ENCODE measurements around the gene ACSF3.

ACSF3 gene

DNA sequence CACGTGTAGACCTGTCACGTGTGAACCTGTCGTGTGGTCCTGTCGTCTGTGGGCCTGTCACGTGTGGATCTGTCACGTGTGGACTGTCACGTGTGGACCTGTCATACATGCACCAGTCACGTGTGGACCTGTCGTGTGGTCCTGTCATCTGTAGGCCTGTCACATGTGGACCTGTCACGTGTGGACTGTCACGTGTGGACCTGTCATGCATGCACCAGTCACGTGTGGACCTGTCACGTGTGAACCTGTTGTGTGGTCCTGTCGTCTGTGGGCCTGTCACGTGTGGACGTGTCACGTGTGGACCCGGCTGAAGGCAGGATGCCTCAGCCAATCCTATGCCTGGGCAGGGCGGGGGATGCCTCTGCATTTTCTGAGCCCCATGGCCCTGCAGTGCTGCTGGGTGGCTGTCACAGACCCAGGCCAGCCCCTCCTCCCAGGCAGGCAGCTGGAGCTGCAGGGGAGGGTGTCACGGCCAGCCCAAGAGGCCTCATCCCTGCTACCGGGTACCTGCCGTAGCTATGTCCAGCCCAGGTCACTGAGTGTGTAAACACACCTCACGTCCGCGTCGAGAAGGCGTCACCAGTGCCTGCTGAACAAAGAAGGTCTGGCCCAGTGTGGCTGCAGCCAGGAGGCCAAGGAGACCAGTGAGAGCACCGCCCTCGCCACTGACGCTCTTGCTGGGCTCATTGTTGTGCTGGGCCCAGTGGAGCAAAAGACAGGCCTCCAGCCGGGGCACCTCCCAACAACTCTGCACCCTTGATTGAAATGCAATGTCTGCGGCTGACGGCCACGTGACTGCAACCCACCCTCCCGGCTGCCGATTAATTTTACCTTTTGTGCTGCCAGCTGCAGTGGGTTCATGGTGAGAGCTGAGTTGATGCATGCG lies 18.6 kb upstream of the ACSF3 start (continued):
- TF ChIP-seq, protein P1, sequence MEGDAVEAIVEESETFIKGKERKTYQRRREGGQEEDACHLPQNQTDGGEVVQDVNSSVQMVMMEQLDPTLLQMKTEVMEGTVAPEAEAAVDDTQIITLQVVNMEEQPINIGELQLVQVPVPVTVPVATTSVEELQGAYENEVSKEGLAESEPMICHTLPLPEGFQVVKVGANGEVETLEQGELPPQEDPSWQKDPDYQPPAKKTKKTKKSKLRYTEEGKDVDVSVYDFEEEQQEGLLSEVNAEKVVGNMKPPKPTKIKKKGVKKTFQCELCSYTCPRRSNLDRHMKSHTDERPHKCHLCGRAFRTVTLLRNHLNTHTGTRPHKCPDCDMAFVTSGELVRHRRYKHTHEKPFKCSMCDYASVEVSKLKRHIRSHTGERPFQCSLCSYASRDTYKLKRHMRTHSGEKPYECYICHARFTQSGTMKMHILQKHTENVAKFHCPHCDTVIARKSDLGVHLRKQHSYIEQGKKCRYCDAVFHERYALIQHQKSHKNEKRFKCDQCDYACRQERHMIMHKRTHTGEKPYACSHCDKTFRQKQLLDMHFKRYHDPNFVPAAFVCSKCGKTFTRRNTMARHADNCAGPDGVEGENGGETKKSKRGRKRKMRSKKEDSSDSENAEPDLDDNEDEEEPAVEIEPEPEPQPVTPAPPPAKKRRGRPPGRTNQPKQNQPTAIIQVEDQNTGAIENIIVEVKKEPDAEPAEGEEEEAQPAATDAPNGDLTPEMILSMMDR (tag by site-specific recombination; IDR thresholded peaks at IDR 0.05), result no peak
- TF ChIP-seq FEZF1 (tag by site-specific recombination; IDR thresholded peaks at IDR 0.05) (no peak), ZBTB1 (tag by site-specific recombination; IDR thresholded peaks at IDR 0.05) (no peak), ZNF473 (tag by site-specific recombination; IDR thresholded peaks at IDR 0.05) (no peak), ZNF610 (tag by site-specific recombination; IDR thresholded peaks at IDR 0.05; ENCODE audit: borderline replicate concordance) (no peak), YY2 (tag by site-specific recombination; IDR thresholded peaks at IDR 0.05) (no peak), KLF8 (tag by site-specific recombination; IDR thresholded peaks at IDR 0.05) (no peak), ZNF354C (tag by site-specific recombination; IDR thresholded peaks at IDR 0.05; ENCODE audit: borderline replicate concordance, low read depth) (no peak), ZNF302 (tag by site-specific recombination; IDR thresholded peaks at IDR 0.05; ENCODE audit: low read depth) (no peak)
- TF ChIP-seq, protein P2, sequence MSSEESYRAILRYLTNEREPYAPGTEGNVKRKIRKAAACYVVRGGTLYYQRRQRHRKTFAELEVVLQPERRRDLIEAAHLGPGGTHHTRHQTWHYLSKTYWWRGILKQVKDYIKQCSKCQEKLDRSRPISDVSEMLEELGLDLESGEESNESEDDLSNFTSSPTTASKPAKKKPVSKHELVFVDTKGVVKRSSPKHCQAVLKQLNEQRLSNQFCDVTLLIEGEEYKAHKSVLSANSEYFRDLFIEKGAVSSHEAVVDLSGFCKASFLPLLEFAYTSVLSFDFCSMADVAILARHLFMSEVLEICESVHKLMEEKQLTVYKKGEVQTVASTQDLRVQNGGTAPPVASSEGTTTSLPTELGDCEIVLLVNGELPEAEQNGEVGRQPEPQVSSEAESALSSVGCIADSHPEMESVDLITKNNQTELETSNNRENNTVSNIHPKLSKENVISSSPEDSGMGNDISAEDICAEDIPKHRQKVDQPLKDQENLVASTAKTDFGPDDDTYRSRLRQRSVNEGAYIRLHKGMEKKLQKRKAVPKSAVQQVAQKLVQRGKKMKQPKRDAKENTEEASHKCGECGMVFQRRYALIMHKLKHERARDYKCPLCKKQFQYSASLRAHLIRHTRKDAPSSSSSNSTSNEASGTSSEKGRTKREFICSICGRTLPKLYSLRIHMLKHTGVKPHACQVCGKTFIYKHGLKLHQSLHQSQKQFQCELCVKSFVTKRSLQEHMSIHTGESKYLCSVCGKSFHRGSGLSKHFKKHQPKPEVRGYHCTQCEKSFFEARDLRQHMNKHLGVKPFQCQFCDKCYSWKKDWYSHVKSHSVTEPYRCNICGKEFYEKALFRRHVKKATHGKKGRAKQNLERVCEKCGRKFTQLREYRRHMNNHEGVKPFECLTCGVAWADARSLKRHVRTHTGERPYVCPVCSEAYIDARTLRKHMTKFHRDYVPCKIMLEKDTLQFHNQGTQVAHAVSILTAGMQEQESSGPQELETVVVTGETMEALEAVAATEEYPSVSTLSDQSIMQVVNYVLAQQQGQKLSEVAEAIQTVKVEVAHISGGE (tag by site-specific recombination; conservative IDR thresholded peaks at IDR 0.05; ENCODE audit: low read depth), result no peak
- TF ChIP-seq, protein P3, sequence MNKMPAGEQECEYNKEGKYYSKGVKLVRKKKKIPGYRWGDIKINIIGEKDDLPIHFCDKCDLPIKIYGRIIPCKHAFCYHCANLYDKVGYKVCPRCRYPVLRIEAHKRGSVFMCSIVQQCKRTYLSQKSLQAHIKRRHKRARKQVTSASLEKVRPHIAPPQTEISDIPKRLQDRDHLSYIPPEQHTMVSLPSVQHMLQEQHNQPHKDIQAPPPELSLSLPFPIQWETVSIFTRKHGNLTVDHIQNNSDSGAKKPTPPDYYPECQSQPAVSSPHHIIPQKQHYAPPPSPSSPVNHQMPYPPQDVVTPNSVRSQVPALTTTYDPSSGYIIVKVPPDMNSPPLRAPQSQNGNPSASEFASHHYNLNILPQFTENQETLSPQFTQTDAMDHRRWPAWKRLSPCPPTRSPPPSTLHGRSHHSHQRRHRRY (tag by site-specific recombination; IDR thresholded peaks at IDR 0.05), result no peak

DNA sequence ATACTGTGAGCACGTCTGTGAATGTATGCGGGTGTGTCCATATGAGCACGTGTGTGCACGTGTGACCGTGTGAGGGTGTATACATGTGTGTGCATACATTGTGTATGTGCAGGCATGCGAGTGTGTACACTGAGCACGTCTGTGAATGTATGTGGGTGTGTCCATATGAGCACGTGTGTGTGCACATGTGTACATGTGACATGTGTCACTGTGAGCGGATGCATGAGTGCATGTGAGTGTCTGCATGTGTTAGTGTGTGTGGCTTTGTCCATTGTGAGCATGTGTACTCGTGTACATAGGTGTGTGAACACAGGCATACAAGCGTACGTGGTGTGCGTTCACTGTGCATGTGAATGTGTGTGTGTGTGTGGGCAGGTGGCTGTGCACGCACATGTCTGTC lies 17.5 kb upstream of the ACSF3 start:
- H3K9me3 ChIP-seq (ENCODE audit: control insufficient read depth, insufficient read depth, low read depth, low read length), result no peaks in the 10 kb centered on the region
- TF ChIP-seq, protein P4, sequence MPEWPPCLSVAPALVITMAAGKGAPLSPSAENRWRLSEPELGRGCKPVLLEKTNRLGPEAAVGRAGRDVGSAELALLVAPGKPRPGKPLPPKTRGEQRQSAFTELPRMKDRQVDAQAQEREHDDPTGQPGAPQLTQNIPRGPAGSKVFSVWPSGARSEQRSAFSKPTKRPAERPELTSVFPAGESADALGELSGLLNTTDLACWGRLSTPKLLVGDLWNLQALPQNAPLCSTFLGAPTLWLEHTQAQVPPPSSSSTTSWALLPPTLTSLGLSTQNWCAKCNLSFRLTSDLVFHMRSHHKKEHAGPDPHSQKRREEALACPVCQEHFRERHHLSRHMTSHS (tag by site-specific recombination; IDR thresholded peaks at IDR 0.05), result no peak
- TF ChIP-seq ZNF121 (tag by site-specific recombination; IDR thresholded peaks at IDR 0.05) (no peak), YY2 (tag by site-specific recombination; IDR thresholded peaks at IDR 0.05) (no peak)
- no peak overlapping the region for H3K4me3 ChIP-seq (ENCODE audit: low read depth, low read length)
- H3K27ac ChIP-seq (ENCODE audit: extremely low read depth, low read depth, low read length), result no peak overlapping the region
- CTCF ChIA-PET, result no interaction called here
- POLR2A ChIA-PET, result no interaction called here
- no peaks in the 10 kb centered on the region for H3K4me1 ChIP-seq (ENCODE audit: control insufficient read depth, insufficient read depth, low read length)
- H3K36me3 ChIP-seq (ENCODE audit: control insufficient read depth in 2 of 2, insufficient read depth in 1 of 2, low read length in 2 of 2), result no peaks in the 10 kb centered on the region

- no peaks in the 10 kb centered on the region for H3K4me1 ChIP-seq (ENCODE audit: control insufficient read depth, insufficient read depth, low read length)
- no peak overlapping the region for H3K27ac ChIP-seq (ENCODE audit: extremely low read depth, low read depth, low read length)
- ChIA-PET POLR2A (no interaction called here), CTCF (no interaction called here)
- TF ChIP-seq ZNF362 (tag by site-specific recombination; IDR thresholded peaks at IDR 0.05) (no peak), ZBTB6 (tag by site-specific recombination; IDR thresholded peaks at IDR 0.05) (no peak), ZNF202 (tag by site-specific recombination; IDR thresholded peaks at IDR 0.05; ENCODE audit: borderline replicate concordance) (no peak), ZSCAN23 (tag by site-specific recombination; IDR thresholded peaks at IDR 0.05) (no peak), TSHZ1 (tag by site-specific recombination; IDR thresholded peaks at IDR 0.05; ENCODE audit: borderline replicate concordance) (no peak), ZNF211 (tag by site-specific recombination; IDR thresholded peaks at IDR 0.05; ENCODE audit: low read depth) (no peak)
- no peaks in the 10 kb centered on the region for H3K36me3 ChIP-seq (ENCODE audit: control insufficient read depth in 2 of 2, insufficient read depth in 1 of 2, low read length in 2 of 2)
- H3K4me3 ChIP-seq (ENCODE audit: low read depth, low read length), result no peak overlapping the region
- H3K9me3 ChIP-seq (ENCODE audit: control insufficient read depth, insufficient read depth, low read depth, low read length), result no peaks in the 10 kb centered on the region
These were observed 16.6 kb upstream of the ACSF3 start for GRCh38 chr16:89077076-89077475.
